Measurements from ENCODE around the gene ACYP2. TPM values are rescaled to one million over a fixed set of nuclear protein-coding genes. Genes with fewer than 3 reads are reported as not detected.
A peak's percentile ranks its signal among the peaks of the same experiment; 100 is the strongest.

The ACYP2 gene
- total and polyA plus RNA-seq, 2 donors from 2014 or later = 16.7 to 24.5 TPM

GRCh38 chr2:54295911-54296310 lies 180.5 kb downstream of the ACYP2 start:
- no peaks in the 10 kb centered on the region for H3K9me3 ChIP-seq (ENCODE audit: control insufficient read depth in 2 of 3, insufficient read depth in 1 of 3, low read length in 3 of 3)
- no peak overlapping the region for H3K27ac ChIP-seq (ENCODE audit: low read depth in 2 of 2, low read length in 2 of 2)
- DNase-seq (peak in 4 of 5 donors; percentile 64 to 89 (median 84)), FAIRE-seq (no peak)
- no peaks in the 10 kb centered on the region for H3K27me3 ChIP-seq (ENCODE audit: control insufficient read depth, insufficient read depth, low read length)
- intact Hi-C loops (cut with DNase I) = no loop called here
- no peak overlapping the region for H3K9ac ChIP-seq (ENCODE audit: low read length in 3 of 3)
- TF ChIP-seq, protein P1, sequence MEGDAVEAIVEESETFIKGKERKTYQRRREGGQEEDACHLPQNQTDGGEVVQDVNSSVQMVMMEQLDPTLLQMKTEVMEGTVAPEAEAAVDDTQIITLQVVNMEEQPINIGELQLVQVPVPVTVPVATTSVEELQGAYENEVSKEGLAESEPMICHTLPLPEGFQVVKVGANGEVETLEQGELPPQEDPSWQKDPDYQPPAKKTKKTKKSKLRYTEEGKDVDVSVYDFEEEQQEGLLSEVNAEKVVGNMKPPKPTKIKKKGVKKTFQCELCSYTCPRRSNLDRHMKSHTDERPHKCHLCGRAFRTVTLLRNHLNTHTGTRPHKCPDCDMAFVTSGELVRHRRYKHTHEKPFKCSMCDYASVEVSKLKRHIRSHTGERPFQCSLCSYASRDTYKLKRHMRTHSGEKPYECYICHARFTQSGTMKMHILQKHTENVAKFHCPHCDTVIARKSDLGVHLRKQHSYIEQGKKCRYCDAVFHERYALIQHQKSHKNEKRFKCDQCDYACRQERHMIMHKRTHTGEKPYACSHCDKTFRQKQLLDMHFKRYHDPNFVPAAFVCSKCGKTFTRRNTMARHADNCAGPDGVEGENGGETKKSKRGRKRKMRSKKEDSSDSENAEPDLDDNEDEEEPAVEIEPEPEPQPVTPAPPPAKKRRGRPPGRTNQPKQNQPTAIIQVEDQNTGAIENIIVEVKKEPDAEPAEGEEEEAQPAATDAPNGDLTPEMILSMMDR (IDR thresholded peaks at IDR 0.05; ENCODE audit: borderline replicate concordance, extremely low read depth, insufficient read depth) = no peak
- H3K4me3 ChIP-seq (ENCODE audit: low read length in 3 of 3) = no peak overlapping the region
- no peaks in the 10 kb centered on the region for H3K4me1 ChIP-seq (ENCODE audit: control insufficient read depth in 2 of 3, insufficient read depth in 2 of 3, low read depth in 1 of 3, low read length in 3 of 3)
- H3K36me3 ChIP-seq (ENCODE audit: control insufficient read depth in 2 of 3, insufficient read depth in 3 of 3, low read length in 3 of 3) = no peaks in the 10 kb centered on the region

DNA sequence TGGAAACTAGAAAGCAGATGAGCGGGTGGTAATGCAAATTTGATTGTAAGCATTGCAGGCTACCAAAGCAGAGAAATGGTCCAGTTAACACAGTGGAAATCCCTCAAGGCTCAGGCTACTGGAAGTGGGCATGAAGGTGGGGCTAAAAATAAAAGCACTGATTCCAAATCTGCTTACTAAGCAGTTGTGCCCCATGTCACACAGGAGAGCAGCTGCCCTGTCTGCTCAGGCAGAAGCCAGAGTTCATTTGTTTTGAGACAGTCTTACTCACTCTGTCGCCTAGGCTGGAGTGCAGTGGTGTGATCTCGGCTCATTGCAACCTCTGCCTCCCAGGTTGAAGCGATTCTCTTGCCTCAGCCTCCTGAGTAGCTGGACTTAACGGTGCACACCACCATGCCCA lies 183.1 kb downstream of the ACYP2 start:
- no peaks in the 10 kb centered on the region for H3K4me1 ChIP-seq (ENCODE audit: control insufficient read depth in 2 of 3, insufficient read depth in 2 of 3, low read depth in 1 of 3, low read length in 3 of 3)

GRCh38 chr2:54303631-54304030 lies 188.2 kb downstream of the ACYP2 start:
- Histone ChIP-seq H3K9ac (ENCODE audit: low read length in 3 of 3) (no peak overlapping the region), H3K4me1 (ENCODE audit: control insufficient read depth in 2 of 3, insufficient read depth in 2 of 3, low read depth in 1 of 3, low read length in 3 of 3) (no peaks in the 10 kb centered on the region), H3K27me3 (ENCODE audit: control insufficient read depth, insufficient read depth, low read length) (no peaks in the 10 kb centered on the region), H3K4me3 (ENCODE audit: low read length in 3 of 3) (no peak overlapping the region), H3K27ac (ENCODE audit: low read depth in 2 of 2, low read length in 2 of 2) (no peak overlapping the region), H3K36me3 (ENCODE audit: control insufficient read depth in 2 of 3, insufficient read depth in 3 of 3, low read length in 3 of 3) (no peaks in the 10 kb centered on the region), H3K9me3 (ENCODE audit: control insufficient read depth in 2 of 3, insufficient read depth in 1 of 3, low read length in 3 of 3) (no peaks in the 10 kb centered on the region)
- FAIRE-seq = no peak
- TF ChIP-seq, protein P1 (IDR thresholded peaks at IDR 0.05; ENCODE audit: borderline replicate concordance, extremely low read depth, insufficient read depth) = no peak
- DNase-seq = no peak
- intact Hi-C loops (cut with DNase I) = no loop called here

More for the DNA sequence above, 183.1 kb downstream of the ACYP2 start:
- no peak for FAIRE-seq
- H3K36me3 ChIP-seq (ENCODE audit: control insufficient read depth in 2 of 3, insufficient read depth in 3 of 3, low read length in 3 of 3) = no peaks in the 10 kb centered on the region
- H3K9ac ChIP-seq (ENCODE audit: low read length in 3 of 3) = no peak overlapping the region
- no peak for DNase-seq
- no peaks in the 10 kb centered on the region for H3K9me3 ChIP-seq (ENCODE audit: control insufficient read depth in 2 of 3, insufficient read depth in 1 of 3, low read length in 3 of 3)
- H3K4me3 ChIP-seq (ENCODE audit: low read length in 3 of 3) = no peak overlapping the region
- TF ChIP-seq, protein P1 (IDR thresholded peaks at IDR 0.05; ENCODE audit: borderline replicate concordance, extremely low read depth, insufficient read depth) = no peak
- intact Hi-C loops (cut with DNase I) = no loop called here
- H3K27me3 ChIP-seq (ENCODE audit: control insufficient read depth, insufficient read depth, low read length) = no peaks in the 10 kb centered on the region
- H3K27ac ChIP-seq (ENCODE audit: low read depth in 2 of 2, low read length in 2 of 2) = no peak overlapping the region

GRCh38 chr2:54306556-54306955 lies 191.1 kb downstream of the ACYP2 start:
- FAIRE-seq (no peak), DNase-seq (no peak)
- Histone ChIP-seq H3K9me3 (ENCODE audit: control insufficient read depth in 2 of 3, insufficient read depth in 1 of 3, low read length in 3 of 3) (no peaks in the 10 kb centered on the region), H3K4me1 (ENCODE audit: control insufficient read depth in 2 of 3, insufficient read depth in 2 of 3, low read depth in 1 of 3, low read length in 3 of 3) (no peaks in the 10 kb centered on the region), H3K27ac (ENCODE audit: low read depth in 2 of 2, low read length in 2 of 2) (no peak overlapping the region), H3K4me3 (ENCODE audit: low read length in 3 of 3) (no peak overlapping the region), H3K36me3 (ENCODE audit: control insufficient read depth in 2 of 3, insufficient read depth in 3 of 3, low read length in 3 of 3) (no peaks in the 10 kb centered on the region), H3K9ac (ENCODE audit: low read length in 3 of 3) (no peak overlapping the region), H3K27me3 (ENCODE audit: control insufficient read depth, insufficient read depth, low read length) (no peaks in the 10 kb centered on the region)
- TF ChIP-seq, protein P1 (IDR thresholded peaks at IDR 0.05; ENCODE audit: borderline replicate concordance, extremely low read depth, insufficient read depth) = no peak
- intact Hi-C loops (cut with DNase I) = no loop called here
